H7 (cell line): ENCODE data around the gene PLCB3. TPM values are rescaled to one million over a fixed set of nuclear protein-coding genes. Genes with fewer than 3 reads are reported as not detected.

ENCODE experiments used
- DNase-seq: peaks from one replicate; pipeline ENCODE4 v3.0.0; 2012
- H3K27me3 ChIP-seq: 2 replicates; pipeline ENCODE4 v1.6.0; 2011; ENCODE audit warnings: mild to moderate bottlenecking, low read length; ENCODE audit not compliant: control insufficient read depth, insufficient read depth
- H3K36me3 ChIP-seq: replicated peaks from 2 replicates; pipeline ENCODE4 v1.5.1; 2011; ENCODE audit warnings: low read length; ENCODE audit not compliant: control insufficient read depth, insufficient read depth
- H3K4me3 ChIP-seq: 2 replicates; pipeline ENCODE4 v1.5.1; 2011; ENCODE audit warnings: low read depth, mild to moderate bottlenecking, control low read depth, low read length, moderate library complexity; ENCODE audit not compliant: insufficient read depth
- total RNA-seq: library from RNA; depleted of rRNA; stranded (reverse); fragments of >200 nt; shearing (Covaris generic); gene quantifications from 2 replicates; pipeline ENCODE4 v1.2.3, GENCODE V29; 2014

The PLCB3 gene
- total RNA-seq, 1 experiment from 2014 or later: 87.0 TPM

- H3K27me3 ChIP-seq: no peaks in the 10 kb centered on the region
- no peak overlapping the region for H3K4me3 ChIP-seq
- peak; percentile 59 for DNase-seq
Measured at GRCh38 chr11:64211181-64211872, 40.0 kb upstream of the PLCB3 start.

GRCh38 chr11:64216879-64217278 is 34.5 kb upstream of the PLCB3 start:
- peak; percentile 67 for DNase-seq
- H3K4me3 ChIP-seq: no peak overlapping the region

More at GRCh38 chr11:64211181-64211872, 40.0 kb upstream of the PLCB3 start:
- peaks cover under 1% of the 10 kb centered on the region for H3K36me3 ChIP-seq

DNA sequence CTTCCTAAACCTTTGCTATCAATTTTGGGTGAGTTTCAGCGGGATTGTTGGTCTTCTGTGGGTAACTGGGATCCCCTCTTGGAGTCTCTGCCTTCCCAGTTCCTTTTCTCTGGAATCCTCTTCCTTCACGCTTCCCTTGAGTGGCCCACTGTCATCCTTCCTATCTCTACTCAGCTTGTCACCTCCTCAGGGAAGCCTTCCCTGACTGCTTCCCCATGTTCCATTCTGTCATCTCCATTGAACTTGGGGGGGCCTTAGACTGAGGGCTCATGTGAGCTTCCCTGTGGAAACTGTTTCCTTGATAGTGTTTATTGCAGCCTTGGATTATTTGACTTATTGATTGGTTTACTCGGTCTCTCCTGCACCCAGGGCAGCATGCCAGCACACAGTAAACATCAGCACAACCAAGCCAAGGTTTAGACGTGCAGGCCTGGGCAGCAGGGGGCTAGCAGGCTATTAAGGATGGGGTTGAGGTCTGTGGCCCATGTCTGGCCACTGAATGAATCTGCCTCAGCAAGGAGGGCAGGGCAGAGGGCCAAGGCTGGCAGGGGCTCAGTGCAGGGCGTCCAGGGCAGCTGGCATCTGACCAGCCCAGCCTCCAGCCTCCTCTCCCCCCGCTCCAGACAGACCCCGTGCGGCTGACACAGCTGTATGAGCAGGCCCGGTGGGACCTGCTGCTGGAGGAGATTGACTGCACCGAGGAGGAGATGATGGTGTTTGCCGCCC is 32.5 kb upstream of the PLCB3 start:
- Histone ChIP-seq H3K4me3 (no peak overlapping the region), H3K36me3 (no peaks in the 10 kb centered on the region; the same call in 1 of the 2 replicates), H3K27me3 (no peaks in the 10 kb centered on the region)
- DNase-seq: no peak

More at GRCh38 chr11:64216879-64217278, 34.5 kb upstream of the PLCB3 start:
- Histone ChIP-seq H3K36me3 (no peaks in the 10 kb centered on the region), H3K27me3 (no peaks in the 10 kb centered on the region)

DNA sequence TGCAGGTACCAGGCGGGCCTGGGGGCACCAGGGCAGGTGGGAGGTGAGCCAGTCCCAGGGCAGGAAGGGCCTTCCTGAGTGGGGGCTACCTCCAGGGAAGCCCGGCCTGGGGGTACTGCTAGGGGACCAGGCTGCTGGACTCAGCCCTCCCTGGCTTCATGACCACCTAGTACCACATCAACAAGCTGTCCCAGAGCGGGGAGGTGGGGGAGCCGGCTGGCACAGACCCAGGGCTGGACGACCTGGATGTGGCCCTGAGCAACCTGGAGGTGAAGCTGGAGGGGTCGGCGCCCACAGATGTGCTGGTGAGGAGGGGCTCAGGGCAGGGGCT is 32.0 kb upstream of the PLCB3 start:
- H3K36me3 ChIP-seq: no peaks in the 10 kb centered on the region; the same call in none of the 2 replicates
- no peak overlapping the region for H3K4me3 ChIP-seq
- H3K27me3 ChIP-seq: no peaks in the 10 kb centered on the region
- no peak for DNase-seq

- Histone ChIP-seq H3K36me3 (no peaks in the 10 kb centered on the region; the same call in none of the 2 replicates), H3K27me3 (no peaks in the 10 kb centered on the region), H3K4me3 (no peak overlapping the region)
- DNase-seq: no peak
Measured at GRCh38 chr11:64219755-64220154, 31.6 kb upstream of the PLCB3 start.

DNA sequence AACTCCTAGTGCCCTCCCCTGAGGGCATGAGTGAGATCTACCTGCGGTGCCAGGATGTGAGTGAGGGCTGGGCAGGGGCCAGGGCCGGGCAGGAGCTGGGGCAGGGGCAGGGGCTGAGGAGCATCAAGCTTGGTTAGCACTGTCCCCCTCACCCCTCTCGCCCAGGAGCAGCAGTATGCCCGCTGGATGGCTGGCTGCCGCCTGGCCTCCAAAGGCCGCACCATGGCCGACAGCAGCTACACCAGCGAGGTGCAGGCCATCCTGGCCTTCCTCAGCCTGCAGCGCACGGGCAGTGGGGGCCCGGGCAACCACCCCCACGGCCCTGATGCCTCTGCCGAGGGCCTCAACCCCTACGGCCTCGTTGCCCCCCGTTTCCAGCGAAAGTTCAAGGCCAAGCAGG is 31.1 kb upstream of the PLCB3 start:
- H3K4me3 ChIP-seq: no peak overlapping the region
- no peak for DNase-seq
- H3K27me3 ChIP-seq: no peaks in the 10 kb centered on the region
- H3K36me3 ChIP-seq: no peaks in the 10 kb centered on the region; the same call in none of the 2 replicates

DNA sequence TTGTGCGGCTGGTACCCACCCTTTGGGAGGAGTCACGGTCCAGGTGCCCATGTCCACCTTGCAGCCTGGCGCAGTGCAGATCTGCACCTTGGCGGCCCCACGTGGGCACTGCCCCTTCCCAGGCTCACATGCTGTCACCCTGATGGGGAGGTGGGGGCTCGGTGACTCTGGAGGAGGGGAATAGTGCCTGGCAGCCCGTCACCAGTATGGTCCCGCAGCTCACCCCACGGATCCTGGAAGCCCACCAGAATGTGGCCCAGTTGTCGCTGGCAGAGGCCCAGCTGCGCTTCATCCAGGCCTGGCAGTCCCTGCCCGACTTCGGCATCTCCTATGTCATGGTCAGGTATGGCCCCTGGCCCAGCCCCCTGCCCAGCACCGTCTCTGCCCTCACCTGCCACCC is 30.5 kb upstream of the PLCB3 start:
- Histone ChIP-seq H3K36me3 (no peaks in the 10 kb centered on the region; the same call in none of the 2 replicates), H3K4me3 (no peak overlapping the region), H3K27me3 (no peaks in the 10 kb centered on the region)
- DNase-seq: no peak

GRCh38 chr11:64222651-64223000 is 28.7 kb upstream of the PLCB3 start:
- H3K36me3 ChIP-seq: no peaks in the 10 kb centered on the region; the same call in none of the 2 replicates
- H3K27me3 ChIP-seq: no peaks in the 10 kb centered on the region
- DNase-seq: no peak
- no peak overlapping the region for H3K4me3 ChIP-seq

- Histone ChIP-seq H3K4me3 (no peak overlapping the region), H3K27me3 (no peaks in the 10 kb centered on the region), H3K36me3 (no peaks in the 10 kb centered on the region; the same call in none of the 2 replicates)
- no peak for DNase-seq
Measured at GRCh38 chr11:64223001-64223651, 28.2 kb upstream of the PLCB3 start.

- no peaks in the 10 kb centered on the region for H3K27me3 ChIP-seq
- H3K36me3 ChIP-seq: no peaks in the 10 kb centered on the region; the same call in none of the 2 replicates
- DNase-seq: peak; percentile 49
- H3K4me3 ChIP-seq: no peak overlapping the region
Measured at GRCh38 chr11:64224151-64224890, 27.0 kb upstream of the PLCB3 start.

- Histone ChIP-seq H3K4me3 (peak overlapping the region; percentile 81), H3K27me3 (no peaks in the 10 kb centered on the region), H3K36me3 (no peaks in the 10 kb centered on the region; the same call in none of the 2 replicates)
- peak; percentile 72 for DNase-seq
Measured at GRCh38 chr11:64224891-64225607, 26.3 kb upstream of the PLCB3 start.

DNA sequence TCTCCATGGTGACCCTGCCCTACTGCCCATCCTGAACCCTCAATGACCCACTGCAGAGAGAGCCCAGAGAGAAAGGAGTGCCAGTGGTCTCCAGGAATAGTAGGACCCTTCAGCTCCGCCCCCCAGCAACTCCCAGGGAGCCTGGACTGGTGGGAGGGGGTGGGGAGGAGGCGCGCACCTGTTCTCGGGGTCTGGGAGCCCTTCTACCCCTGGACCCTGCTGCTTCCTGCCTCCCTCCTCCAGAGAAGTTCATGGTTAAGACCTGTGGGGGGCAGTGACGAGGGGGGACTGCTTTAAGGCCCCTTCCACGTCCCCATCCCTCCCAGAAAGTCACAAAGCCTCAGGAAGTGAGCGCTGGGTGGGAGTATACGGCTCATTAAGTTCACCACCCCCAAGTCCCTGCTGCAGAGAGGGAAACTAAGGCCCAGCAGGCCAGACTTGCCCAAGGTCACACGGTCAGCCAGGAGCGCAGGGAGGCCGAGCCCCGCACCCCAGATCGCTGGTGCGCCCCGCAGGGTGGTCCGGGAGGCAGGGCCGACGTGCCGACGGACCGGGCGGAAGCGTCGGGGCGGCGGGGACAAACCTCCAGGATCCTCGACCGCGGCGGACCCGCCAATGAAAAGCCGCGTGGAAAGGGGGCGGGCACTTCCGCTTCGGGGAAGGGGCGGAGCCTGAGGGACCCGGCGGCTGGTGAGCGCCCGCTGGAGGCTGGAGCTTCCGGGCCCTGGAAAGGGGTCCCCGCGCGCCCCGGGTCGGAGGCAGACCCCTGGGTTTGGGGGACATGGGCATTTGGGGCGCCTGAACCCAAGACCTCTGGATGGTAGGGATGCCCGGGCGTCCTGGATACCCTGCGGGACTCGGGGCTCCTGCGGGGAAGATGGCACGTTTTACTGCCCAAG is 25.5 kb upstream of the PLCB3 start, which contains the start of the genes NUDT22 and TRPT1:
Gene NUDT22, plus strand, starts transcription at position 667 of the 899 bp plus-strand sequence. CDS start 379 bp downstream, outside the sequence.
Gene TRPT1, minus strand, starts transcription at position 579 of the 899 bp plus-strand sequence. Its CDS starts 326 bp downstream, at position 253.
- no peaks in the 10 kb centered on the region for H3K27me3 ChIP-seq
- peak within 1 kb of the TSS; percentile 81 for H3K4me3 ChIP-seq
- peak; percentile 99 for DNase-seq
- no peaks in the 10 kb centered on the region; the same call in none of the 2 replicates for H3K36me3 ChIP-seq
